ENCODE results near the gene TRIP13.

The TRIP13 gene

GRCh38 chr5:929596-929995 is 36.9 kb downstream of the TRIP13 start:
- Histone ChIP-seq H3K9me3 (ENCODE audit: insufficient read depth, low read length) (no peaks in the 10 kb centered on the region), H3K4me3 (ENCODE audit: low read length) (no peak overlapping the region), H3K79me2 (ENCODE audit: low read length) (no peaks in the 10 kb centered on the region), H3K9ac (ENCODE audit: low read length) (no peak overlapping the region), H2AFZ (ENCODE audit: low read depth, low read length) (no peak overlapping the region), H4K20me1 (ENCODE audit: insufficient read depth, low read length) (no peaks in the 10 kb centered on the region), H3K27ac (ENCODE audit: low read length) (no peak overlapping the region), H3K36me3 (replicated peaks; ENCODE audit: low read depth, low read length) (no peaks in the 10 kb centered on the region), H3K4me2 (ENCODE audit: low read length) (no peak overlapping the region), H3K27me3 (ENCODE audit: low read depth, low read length) (no peaks in the 10 kb centered on the region), H3K4me1 (ENCODE audit: low read length) (peaks cover 8% of the 10 kb centered on the region)
- TF ChIP-seq CTCF (IDR thresholded peaks at IDR 0.05; ENCODE audit: low read depth, low read length) (no peak), EZH2phosphoT487 (IDR thresholded peaks at IDR 0.05; ENCODE audit: low read depth) (no peak)

GRCh38 chr5:930866-931265 is 38.2 kb downstream of the TRIP13 start:
- no peaks in the 10 kb centered on the region for H3K27me3 ChIP-seq (ENCODE audit: low read depth, low read length)
- H3K79me2 ChIP-seq (ENCODE audit: low read length): no peaks in the 10 kb centered on the region
- TF ChIP-seq CTCF (IDR thresholded peaks at IDR 0.05; ENCODE audit: low read depth, low read length): no peak
- no peak for TF ChIP-seq EZH2phosphoT487 (IDR thresholded peaks at IDR 0.05; ENCODE audit: low read depth)
- no peaks in the 10 kb centered on the region for H3K36me3 ChIP-seq (replicated peaks; ENCODE audit: low read depth, low read length)
- peaks cover 8% of the 10 kb centered on the region for H3K4me1 ChIP-seq (ENCODE audit: low read length)
- H3K4me2 ChIP-seq (ENCODE audit: low read length): no peak overlapping the region
- H3K9ac ChIP-seq (ENCODE audit: low read length): no peak overlapping the region
- no peaks in the 10 kb centered on the region for H4K20me1 ChIP-seq (ENCODE audit: insufficient read depth, low read length)
- no peak overlapping the region for H3K4me3 ChIP-seq (ENCODE audit: low read length)
- no peaks in the 10 kb centered on the region for H3K9me3 ChIP-seq (ENCODE audit: insufficient read depth, low read length)
- H2AFZ ChIP-seq (ENCODE audit: low read depth, low read length): no peak overlapping the region
- H3K27ac ChIP-seq (ENCODE audit: low read length): no peak overlapping the region

- H3K36me3 ChIP-seq (replicated peaks; ENCODE audit: low read depth, low read length): no peaks in the 10 kb centered on the region
- H3K27me3 ChIP-seq (ENCODE audit: low read depth, low read length): no peaks in the 10 kb centered on the region
Observed at GRCh38 chr5:931570-932145, 39.0 kb downstream of the TRIP13 start.

GRCh38 chr5:932151-932627 is 39.5 kb downstream of the TRIP13 start:
- TF ChIP-seq CTCF (IDR thresholded peaks at IDR 0.05; ENCODE audit: low read depth, low read length): no peak
- TF ChIP-seq EZH2phosphoT487 (IDR thresholded peaks at IDR 0.05; ENCODE audit: low read depth): no peak
- Histone ChIP-seq H3K27me3 (ENCODE audit: low read depth, low read length) (no peaks in the 10 kb centered on the region), H3K4me1 (ENCODE audit: low read length) (peaks cover 8% of the 10 kb centered on the region), H3K36me3 (replicated peaks; ENCODE audit: low read depth, low read length) (no peaks in the 10 kb centered on the region), H3K9me3 (ENCODE audit: insufficient read depth, low read length) (no peaks in the 10 kb centered on the region), H3K27ac (ENCODE audit: low read length) (no peak overlapping the region), H2AFZ (ENCODE audit: low read depth, low read length) (no peak overlapping the region), H3K9ac (ENCODE audit: low read length) (no peak overlapping the region), H3K4me2 (ENCODE audit: low read length) (no peak overlapping the region), H3K79me2 (ENCODE audit: low read length) (no peaks in the 10 kb centered on the region), H4K20me1 (ENCODE audit: insufficient read depth, low read length) (no peaks in the 10 kb centered on the region), H3K4me3 (ENCODE audit: low read length) (no peak overlapping the region)

More at GRCh38 chr5:931570-932145, 39.0 kb downstream of the TRIP13 start:
- Histone ChIP-seq H3K9me3 (ENCODE audit: insufficient read depth, low read length) (no peaks in the 10 kb centered on the region), H2AFZ (ENCODE audit: low read depth, low read length) (no peak overlapping the region), H4K20me1 (ENCODE audit: insufficient read depth, low read length) (no peaks in the 10 kb centered on the region), H3K4me2 (ENCODE audit: low read length) (no peak overlapping the region), H3K79me2 (ENCODE audit: low read length) (no peaks in the 10 kb centered on the region), H3K4me1 (ENCODE audit: low read length) (peaks cover 8% of the 10 kb centered on the region), H3K27ac (ENCODE audit: low read length) (no peak overlapping the region), H3K4me3 (ENCODE audit: low read length) (no peak overlapping the region), H3K9ac (ENCODE audit: low read length) (no peak overlapping the region)
- no peak for TF ChIP-seq EZH2phosphoT487 (IDR thresholded peaks at IDR 0.05; ENCODE audit: low read depth)
- TF ChIP-seq CTCF (IDR thresholded peaks at IDR 0.05; ENCODE audit: low read depth, low read length): no peak
